GM19452 (cell line): ENCODE results near the gene FIP1L1.
"Not testable (repeated sequence)": the region's sequence is repeated elsewhere in the genome, so short reads cannot be mapped to it uniquely, and the experiment has no call there.

ENCODE experiments used
- ATAC-seq: cut with Tn5 transposase; IDR thresholded peaks from one replicate; pipeline ENCODE4 v1.9.1; 2021; ENCODE audit not compliant: unreplicated experiment

Gene FIP1L1

DNA sequence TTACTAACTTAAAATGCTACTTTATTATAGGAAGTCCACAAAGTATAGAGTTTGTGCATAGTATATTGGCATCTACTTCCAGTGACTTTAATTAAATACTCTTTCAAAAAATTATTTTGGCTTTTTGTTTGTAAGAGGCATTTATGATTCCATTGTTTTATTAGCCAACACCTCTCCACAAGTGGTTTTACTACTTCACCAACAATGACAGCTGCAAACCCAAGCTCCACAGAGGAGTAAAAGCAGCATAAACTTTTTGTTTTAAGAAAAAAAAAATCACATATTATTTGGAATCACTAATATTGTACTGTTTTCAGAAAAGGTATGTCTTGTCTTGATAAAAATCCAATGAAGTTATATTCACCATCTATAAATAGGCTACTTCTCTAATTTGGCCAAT, 88.5 kb downstream of the FIP1L1 start:
- no peak for ATAC-seq

DNA sequence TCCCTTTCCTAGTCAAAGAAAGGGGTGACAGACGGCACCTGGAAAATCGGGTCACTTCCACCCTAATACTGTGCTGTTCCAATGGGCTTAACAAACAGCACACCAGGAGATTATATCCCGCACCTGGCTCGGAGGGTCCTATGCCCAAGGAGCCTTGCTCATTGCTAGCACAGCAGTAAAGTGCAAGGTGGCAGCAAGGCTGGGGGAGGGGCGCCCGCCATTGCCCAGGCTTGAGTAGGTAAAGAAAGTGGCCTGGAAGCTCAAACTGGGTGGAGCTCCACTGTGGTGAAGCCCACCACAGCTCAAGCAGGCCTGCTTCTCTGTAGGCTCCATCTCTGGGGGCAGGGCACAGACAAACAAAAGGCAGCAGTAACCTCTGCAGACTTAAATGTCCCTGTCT, 89.1 kb downstream of the FIP1L1 start:
- ATAC-seq = not testable (repeated sequence)

DNA sequence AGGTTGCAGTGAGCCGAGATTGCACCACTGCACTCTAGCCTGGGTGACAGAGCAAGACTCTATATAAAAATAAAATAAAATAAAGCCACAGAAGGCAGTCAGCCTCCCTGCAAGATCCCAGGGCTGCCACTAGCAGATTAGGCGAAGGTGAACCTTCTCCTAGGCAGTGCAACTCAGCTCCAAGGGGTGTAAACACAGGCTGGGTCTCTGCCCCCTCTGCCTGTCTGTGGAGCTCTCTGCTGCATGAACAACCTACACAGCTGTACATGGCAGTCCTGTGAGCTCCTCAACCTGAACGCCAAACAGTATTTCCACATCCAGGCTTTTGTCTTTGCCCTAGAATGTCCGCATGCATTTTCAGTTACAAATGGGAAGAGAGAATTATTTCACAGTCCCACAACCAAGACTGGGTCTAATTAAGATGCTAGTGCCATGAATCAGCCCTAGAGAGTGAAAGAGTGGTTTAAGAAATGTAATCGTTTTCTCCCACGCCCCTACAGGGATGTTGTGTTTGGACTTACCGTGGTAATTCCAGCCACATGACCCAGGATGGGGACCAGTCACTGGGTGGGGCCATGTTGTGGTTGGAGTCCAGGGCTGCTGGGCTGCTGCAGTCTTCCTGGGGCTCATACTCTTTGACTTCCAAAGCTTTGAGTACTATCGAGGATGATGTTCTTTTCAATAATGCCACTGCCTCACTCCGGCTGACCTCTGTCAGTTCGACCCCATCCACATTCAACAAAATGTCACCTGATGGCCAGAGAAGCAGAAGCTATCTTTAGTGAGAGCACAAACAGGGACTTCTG, 99.0 kb downstream of the FIP1L1 start:
- no peak for ATAC-seq

DNA sequence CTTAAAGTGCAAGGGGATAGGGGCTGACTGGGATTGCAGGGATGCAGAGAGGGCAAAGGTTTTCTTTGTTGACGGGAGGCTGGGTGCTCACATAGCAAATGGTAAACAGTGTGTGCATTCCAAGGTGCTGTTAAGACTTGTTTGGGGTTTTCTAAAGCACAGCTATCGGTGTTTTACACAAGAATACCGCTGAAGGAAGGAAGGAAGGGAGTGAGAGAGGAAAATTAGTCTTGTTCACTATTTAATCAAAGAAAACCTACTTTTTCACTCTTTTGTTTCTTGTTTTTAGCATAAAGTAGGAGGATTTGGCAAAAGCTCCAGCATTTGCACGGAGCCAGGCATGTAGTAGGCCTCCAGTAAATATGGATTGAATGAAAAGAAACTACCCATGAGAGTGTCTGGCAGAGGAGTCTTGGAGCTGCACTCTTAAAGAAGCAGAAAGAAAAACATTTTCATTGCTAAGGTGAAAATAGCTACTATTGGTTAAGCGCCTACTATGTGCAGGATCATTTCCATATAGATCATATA, 99.7 kb downstream of the FIP1L1 start:
- ATAC-seq = no peak

DNA sequence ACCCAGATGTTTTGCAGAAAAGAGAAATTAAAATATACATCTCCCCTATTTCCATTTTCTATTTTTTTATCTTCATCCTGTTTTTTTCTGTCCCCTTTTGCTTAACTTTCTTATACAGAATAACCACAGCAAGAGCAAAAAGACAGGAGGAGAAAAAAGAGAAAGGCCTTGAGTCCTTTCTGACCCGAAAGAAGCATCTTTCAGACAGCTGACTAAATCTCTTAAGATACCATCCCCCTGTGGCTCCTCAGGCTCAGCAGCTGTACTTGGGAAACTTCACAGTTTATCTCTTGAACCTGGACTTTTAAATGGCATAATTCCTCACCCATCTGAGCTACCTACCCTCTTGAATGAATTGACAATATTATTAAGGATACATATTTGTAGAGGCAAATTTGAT, 100.2 kb downstream of the FIP1L1 start:
- no peak for ATAC-seq

DNA sequence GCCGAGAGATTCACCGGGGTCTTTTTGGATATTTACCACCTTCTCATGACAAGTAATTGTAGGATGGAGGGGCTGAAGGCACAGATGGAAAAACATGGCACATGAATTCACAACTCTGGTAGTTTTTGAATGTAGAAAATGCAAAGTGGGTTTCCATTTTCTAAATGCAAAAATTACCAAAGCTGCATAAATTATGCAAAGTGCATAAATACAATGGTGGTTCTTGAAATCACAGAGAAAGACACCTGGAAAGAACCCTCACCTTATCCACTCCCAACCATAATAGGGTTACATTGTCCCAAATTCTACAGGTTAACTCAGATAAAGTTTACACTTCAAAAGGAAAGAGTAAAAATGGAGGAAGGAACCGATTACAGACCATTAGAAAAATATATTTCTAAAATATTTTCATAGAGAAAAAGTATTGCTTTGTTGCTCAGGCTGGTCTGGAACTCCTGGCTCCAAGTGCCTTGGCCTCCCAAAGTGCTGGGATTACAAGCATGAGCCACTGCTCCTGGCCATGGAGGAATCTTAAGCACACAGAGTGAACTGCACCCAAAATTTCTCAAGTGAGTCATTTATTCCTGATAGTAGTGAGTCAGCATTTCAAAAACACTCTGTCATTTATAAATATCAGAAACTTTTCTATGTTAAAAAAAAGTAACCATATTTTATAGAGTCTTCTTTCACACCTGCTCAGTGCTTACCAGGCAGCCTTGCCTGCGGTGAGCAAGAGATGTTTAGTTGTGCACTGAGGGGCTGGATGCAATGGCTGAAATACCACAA, 101.4 kb downstream of the FIP1L1 start:
- no peak for ATAC-seq

DNA sequence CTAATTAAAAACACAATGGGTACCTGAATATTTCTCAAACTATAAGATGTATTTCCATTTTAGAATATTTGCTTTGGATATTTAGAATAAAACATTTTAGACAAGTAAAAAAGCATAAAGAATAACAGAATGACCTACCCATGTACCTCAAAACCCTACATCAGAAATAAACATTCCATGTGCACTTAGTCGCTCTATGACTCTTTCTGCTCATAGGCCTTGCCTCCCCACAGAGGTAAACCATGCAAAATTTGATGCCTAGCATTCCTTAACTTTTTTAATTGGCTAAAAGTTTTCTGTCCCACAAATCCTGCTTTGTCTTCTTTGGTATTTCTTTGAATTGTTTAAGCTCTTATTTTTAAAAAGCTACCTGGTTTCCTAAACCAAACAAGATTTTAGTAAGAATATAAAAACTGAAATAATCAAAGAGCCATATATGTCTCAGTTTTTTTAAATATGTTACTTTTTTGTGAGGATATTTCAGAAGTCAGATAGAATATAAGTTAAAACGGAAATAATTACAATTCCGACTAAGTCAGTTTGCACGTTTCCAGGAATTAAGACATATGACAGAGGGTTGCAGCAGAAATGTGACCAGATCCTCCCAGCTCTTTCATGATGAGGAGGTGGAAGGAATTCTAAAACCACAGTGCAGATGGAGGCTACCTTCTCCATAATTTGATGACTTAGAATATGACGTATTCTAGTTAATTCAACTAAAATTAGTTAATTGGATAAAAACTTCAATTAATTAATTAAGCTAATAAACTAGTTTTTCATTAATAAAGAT, 102.5 kb downstream of the FIP1L1 start:
- no peak for ATAC-seq

DNA sequence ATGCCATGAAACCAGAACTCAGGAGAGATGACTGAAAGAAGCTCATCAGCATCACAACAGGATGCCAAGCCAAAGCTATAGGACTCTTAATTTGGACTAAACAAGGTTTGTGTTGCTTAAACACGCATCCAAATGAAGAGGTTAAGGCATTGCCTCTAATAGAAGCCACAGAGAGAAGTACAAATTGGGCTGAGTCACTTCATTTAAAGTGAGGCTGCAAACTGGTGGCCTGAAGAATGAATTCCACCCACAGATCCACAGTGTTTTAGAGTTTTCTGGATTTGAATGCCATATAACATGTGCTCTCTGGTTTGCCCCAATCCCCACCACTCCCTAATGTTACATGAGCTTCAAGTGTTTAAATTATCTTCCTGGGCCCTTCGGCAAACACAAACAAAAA, 103.5 kb downstream of the FIP1L1 start:
- ATAC-seq = no peak

DNA sequence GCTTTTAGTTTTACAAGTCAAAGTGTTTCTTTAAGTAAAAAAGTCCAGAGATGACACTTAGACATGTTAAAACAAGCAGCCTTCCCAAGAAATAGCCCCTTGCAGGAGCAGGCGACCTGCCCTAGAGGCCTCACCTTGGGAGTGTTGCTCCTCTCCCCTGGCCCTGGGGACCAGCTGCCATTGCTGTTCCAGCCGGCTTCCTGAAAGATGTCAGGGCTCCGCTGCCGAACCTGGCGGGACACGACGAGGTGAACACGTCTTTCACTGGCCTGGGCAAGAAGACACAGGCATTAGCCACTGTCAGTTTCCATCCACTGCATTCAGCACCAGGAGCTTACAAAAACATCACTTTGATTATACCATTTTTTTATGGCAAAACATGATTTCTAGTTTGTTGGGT, 104.1 kb downstream of the FIP1L1 start:
- ATAC-seq = no peak

DNA sequence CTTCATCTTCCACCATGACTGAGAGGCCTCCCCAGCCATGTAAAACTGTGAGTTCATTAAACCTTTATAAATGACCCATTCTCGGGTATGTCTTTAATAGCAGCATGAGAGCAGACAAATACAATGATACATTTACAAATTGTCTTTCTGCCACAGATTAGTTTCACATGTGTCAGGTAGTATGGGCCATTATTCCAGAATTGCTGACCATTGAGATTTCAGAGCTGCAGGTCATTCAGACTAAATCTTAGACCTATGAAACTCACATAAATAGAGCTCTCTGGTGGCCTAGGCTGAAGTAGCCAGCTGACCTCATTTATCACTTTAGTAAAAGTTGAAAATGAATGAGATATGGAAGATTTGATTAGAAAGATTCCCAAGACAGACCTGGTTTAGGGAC, 105.8 kb downstream of the FIP1L1 start:
- ATAC-seq = no peak

DNA sequence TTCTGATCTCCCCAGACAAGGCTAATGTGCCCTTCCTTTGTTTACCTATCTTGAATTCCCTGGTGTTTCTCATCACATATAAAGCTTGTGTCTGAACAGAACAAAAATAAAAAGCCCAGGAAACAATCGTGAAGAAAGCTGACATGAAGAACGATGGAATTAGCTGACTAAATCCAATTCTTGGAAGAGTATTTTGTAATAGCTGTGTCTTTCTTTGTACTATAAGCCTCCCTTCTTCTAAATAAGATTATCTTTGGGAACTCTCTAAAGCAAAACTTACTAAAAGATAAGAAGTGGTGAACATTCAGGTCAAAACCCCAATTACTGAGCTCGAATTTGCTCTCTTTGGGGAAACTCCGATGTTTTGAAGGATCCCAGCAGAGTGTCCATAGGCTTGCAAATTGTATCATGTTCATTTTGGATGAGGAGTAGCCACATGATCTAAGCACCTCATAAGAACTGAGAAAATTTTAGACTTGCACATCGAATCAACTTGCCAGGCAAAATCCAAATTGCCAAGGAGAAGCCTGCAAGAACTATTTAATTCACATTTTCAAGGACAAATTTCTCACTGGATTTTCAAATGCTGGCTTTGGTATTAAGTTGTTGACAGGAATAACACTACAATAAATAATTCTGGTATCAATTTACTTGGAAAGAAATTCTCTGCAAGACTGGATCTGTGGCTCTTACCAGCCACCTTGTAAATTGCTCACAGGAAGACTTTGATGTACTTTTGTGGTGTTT, 107.6 kb downstream of the FIP1L1 start:
- ATAC-seq = no peak

DNA sequence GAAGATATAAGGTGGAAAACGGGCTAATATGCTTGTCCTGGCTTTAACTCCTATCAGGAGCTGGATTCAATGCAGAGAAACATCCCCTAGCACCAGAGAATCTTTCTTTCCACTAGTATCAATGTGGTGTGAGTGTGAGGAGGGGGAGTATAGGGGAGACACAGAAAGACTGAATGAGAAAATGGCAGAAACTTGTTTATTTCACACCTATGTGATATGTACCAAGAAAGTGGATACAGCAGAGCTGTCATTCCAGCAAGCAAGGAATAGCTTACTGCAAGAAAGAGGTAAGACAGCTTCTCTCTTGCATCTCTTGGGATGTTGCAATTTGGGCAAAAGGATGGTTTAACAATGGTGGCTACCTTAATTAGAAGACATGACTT, 108.2 kb downstream of the FIP1L1 start:
- ATAC-seq = no peak

DNA sequence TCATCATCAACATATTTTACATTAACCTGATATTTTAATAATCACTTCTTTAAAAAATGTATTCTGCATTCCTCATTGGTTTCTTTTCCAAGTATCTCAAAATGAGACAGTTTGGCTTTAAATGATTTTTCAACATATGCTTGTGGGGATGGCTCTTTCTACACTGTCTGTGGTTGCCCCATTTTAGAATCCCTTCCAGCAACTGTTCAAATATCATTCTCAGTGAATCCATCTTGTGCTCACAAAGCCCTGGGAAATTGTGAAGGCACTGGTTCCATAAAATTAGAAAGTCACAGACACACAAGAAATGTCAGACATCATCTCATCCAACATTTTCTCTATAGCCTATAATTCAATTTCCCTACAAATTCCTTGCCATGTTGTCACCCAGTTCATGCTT, 110.3 kb downstream of the FIP1L1 start:
- ATAC-seq = no peak

DNA sequence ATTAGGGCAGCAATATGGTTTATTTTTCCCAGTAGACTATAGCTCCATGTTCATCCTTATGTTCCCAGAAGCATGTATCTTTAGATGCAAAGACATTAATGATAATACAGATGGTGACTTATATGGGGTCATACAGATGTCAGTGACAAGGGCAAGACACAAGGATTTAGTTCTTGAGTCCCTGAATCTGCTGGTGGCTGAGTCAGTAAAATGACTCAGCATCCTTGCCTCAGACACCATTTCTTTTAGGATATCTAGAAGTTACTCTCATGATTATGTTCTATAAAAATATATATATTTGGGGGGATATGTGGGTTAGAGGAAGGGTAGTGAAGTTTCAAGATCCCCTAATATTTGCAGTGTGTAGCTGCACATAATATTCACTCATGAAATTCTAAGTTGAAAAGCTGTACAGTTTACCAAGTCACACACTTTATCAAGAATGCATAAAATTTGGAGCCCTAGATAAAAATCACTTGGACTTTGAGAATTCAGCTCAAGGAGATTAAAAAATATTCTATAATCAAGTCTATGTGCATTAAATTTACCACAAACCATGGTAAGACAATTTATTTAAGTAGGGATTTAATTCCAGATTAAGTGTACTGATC, 111.9 kb downstream of the FIP1L1 start:
- ATAC-seq = no peak

DNA sequence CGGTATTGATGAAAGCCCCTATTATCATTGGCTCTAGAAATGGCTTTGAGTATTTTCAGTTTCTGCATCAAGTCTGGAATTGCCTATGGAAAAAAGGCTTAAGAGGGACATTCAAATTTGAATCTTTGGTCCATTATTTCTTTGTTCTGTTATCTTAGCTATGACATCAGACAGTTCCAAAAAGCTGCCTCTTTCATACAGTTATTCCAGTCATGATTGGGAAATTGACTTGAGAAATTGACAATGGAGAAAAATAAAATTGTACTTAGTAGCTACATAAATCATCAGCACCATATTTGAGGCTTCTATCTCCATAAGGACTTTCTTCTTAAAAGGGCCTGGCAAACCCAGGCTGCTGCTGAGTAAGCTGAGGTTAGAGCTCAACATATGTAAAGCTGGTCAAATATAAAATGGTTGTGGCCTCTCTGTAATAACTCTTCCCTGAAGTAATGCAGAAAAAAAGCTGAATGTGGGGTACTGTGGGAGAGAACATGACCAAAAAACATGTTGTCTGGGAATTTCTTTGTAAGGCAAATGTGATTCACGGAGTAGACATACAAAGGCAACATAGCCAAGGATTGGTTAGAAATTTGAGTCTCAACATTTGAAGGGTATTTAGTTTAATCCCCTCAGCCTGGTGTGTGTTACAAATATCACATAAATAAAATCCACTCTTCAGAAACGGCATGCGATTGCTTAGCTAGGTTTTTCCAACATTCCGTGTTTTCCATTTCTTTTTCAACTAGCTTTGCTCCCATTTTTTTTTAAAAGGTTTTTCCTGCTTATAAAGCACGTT, 112.9 kb downstream of the FIP1L1 start:
- no peak for ATAC-seq

DNA sequence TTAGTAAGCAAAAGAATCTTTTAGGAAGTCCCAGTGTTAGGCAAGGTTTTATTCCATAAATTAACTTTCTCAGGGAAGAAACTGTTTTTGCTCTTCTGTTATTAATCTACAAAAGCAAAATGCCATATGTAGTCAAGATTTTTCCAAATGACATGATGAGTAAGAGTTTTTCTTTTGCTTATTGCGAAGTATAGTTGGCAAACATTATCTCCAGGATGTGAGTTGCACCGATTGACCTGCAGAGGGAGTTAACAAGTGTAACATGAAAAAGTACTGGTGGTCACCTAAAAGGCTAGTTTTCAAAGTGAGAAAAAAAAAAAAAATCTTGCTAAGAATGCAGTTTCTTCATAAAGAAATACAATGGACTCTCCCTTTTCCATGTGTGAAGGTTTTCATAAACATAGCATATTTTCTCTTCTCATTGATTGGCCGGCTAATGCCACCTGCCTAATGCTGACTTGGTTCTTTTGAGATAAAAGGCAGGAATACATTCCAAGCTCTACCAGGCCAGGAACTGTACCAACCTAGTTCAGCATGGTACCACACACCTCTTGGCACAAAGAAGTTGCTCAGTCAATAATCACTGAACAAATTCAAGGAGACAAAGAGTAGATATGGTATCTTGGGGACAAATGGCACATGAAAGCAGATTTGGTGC, 113.7 kb downstream of the FIP1L1 start:
- ATAC-seq = no peak

DNA sequence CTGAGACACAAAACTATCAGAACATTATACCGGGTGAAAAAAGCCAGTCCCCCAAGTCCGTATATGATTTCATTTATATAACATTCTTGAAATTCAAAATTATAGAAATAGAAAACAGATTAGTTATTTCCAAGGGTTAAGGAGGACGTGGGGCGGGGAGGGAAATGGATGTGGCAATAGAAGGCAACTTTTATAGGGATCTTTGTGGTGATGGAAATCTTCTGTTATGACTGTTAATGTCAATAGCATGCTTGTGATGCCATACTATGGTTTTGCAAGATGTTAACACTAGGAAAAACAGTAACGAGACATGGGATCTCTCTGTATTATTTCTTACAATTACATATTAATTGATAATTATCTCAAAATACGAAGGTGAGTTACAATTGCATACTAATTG, 117.4 kb downstream of the FIP1L1 start:
- no peak for ATAC-seq

DNA sequence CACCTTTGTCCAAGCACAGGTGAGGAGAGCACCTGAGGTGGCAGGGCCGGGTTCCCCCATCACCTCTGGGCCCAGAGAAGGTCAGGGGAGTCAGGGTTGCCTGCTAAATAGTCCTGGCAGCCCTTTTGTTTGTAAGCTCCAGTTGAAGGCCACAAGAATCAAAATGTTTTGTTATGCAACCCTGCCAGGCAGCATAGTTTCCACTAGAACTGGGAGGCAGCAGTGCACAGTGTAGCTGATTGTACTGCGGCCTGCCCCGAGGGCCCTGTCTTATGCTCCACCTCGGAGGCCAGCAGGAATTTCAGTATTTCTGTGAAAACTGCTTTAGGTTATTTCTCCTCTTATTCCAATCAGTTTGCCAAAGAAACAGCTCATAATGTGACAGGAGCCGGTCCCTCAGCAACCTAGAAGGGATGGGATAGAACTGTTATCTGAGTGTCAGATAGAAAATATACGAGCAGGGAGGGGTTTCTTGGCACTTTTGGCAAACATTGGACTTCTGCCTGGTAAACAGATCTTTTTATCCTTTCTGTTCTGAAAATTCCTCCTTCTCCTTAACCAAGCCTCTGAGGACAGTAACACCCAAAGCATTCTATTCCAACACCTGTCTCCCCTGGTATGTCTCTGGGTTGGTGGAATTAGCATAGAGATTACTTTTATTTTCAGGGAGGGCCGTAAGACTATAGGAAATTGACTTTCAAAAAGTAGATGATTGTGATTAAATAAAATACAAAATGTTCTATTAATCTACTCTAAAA, 120.2 kb downstream of the FIP1L1 start:
- ATAC-seq = no peak
